Type B pancreatic cell (in vitro differentiated cells): ENCODE results near the gene TAF4B. TPM values are rescaled to one million over a fixed set of nuclear protein-coding genes. Genes with fewer than 3 reads are reported as not detected.

Experiments used
- DNase-seq: peaks from one replicate; pipeline ENCODE4 v3.0.0; 2021; ENCODE audit warnings: mixed read lengths; ENCODE audit not compliant: unreplicated experiment; ENCODE audit errors: extremely low spot score
- H3K27ac Mint-ChIP-seq: 2 replicates; pipeline ENCODE4 v1.8.0; 2021; ENCODE audit warnings: mild to moderate bottlenecking, mixed read lengths
- H3K27me3 Mint-ChIP-seq: 2 replicates; pipeline ENCODE4 v1.8.0; 2021; ENCODE audit warnings: mixed read lengths
- H3K36me3 Mint-ChIP-seq: 2 replicates; pipeline ENCODE4 v1.8.0; 2021; ENCODE audit warnings: mixed read lengths
- H3K4me1 Mint-ChIP-seq: one replicate; pipeline ENCODE4 v1.8.0; 2021; ENCODE audit warnings: mixed read lengths; ENCODE audit not compliant: unreplicated experiment
- H3K4me3 Mint-ChIP-seq: 2 replicates; pipeline ENCODE4 v1.8.0; 2021; ENCODE audit warnings: mild to moderate bottlenecking, mixed read lengths
- H3K9me3 Mint-ChIP-seq: 2 replicates; pipeline ENCODE4 v1.8.0; 2021; ENCODE audit warnings: mixed read lengths
- CTCF ChIP-seq: fragments of 200-600 bp; sonication (generic); conservative IDR thresholded peaks from 2 replicates; pipeline ENCODE4 v1.5.0; 2021; ENCODE audit warnings: antibody characterized with exemption, mild to moderate bottlenecking
- long read RNA-seq: library from polyadenylated mRNA; unstranded; transcript quantifications from one replicate; pipeline ENCODE4 v2.0.0, GENCODE V29; 2020
- total RNA-seq: library from RNA; stranded (reverse); gene quantifications from 2 replicates; pipeline ENCODE4 v1.2.1, GENCODE V29; 2021; ENCODE audit warnings: low replicate concordance

TAF4B gene
- total RNA-seq = 4.6 and 5.1 TPM in 2 replicates
- long read RNA-seq, partial matches to known transcripts = 2 of 5 reads
- long read RNA-seq, other reads (novel, unspliced or antisense) = 3 of 5 reads

- Mint-ChIP-seq H3K4me3 (peak within 1 kb of the TSS; percentile 97), H3K27ac (peak within 1 kb of the TSS; percentile 93), H3K36me3 (no peaks in the 10 kb centered on the region), H3K4me1 (peaks cover 11% of the 10 kb centered on the region), H3K9me3 (no peaks in the 10 kb centered on the region), H3K27me3 (peaks cover 30% of the 10 kb centered on the region)
- peak; percentile 97 for DNase-seq
- TF ChIP-seq CTCF = no peak
Observed at GRCh38 chr18:26226229-26227050, at the start of gene TAF4B. Gene TAF4B (plus strand): TSS chr18:26226445. CDS start chr18:26226934, 489 bp downstream.

- Mint-ChIP-seq H3K36me3 (no peaks in the 10 kb centered on the region), H3K4me1 (no peaks in the 10 kb centered on the region), H3K27me3 (no peaks in the 10 kb centered on the region), H3K4me3 (no peak overlapping the region), H3K9me3 (no peaks in the 10 kb centered on the region), H3K27ac (no peak overlapping the region)
- DNase-seq = no peak
- TF ChIP-seq CTCF = no peak
Observed at GRCh38 chr18:26181343-26181826, 44.9 kb upstream of the TAF4B start.

DNA sequence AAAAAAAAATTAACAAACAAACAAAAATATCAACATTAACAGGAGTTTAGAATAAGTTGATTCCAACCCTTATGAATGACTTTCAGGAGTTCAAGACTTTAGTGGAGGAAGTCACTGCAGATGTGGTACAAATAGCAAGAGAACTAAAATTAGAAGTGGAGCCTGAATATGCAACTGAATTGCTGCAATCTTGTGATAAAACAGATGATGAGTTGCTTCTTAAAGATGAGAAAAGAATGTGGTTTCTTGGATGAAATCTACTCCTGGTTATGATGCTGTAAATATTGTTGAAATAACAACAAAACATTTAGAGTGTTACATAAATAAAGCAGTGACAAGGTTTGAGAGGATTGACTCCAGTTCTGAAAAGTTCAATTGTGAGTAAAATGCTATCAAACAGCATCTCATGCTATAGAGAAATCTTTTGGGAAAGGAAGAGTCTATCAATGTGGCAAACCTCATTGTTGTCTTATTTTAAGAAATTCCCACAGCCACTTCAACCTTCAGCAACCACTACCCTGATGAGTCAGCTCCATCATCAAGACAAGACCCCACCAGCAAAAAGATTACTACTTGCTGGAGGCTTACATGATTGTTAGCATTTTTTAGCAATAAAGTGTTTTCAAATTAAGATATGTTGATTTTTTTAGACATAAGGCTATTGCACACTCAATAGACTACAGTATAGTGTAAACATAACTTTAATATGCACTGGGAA is 42.7 kb upstream of the TAF4B start:
- no peak for DNase-seq
- Mint-ChIP-seq H3K9me3 (peaks cover 8% of the 10 kb centered on the region), H3K27me3 (no peaks in the 10 kb centered on the region), H3K36me3 (no peaks in the 10 kb centered on the region), H3K4me1 (no peaks in the 10 kb centered on the region), H3K4me3 (no peak overlapping the region), H3K27ac (no peak overlapping the region)
- TF ChIP-seq CTCF = no peak

- DNase-seq = no peak
- Mint-ChIP-seq H3K4me1 (no peaks in the 10 kb centered on the region), H3K27me3 (no peaks in the 10 kb centered on the region), H3K9me3 (peaks cover 8% of the 10 kb centered on the region), H3K36me3 (no peaks in the 10 kb centered on the region), H3K4me3 (no peak overlapping the region), H3K27ac (no peak overlapping the region)
- TF ChIP-seq CTCF = peak; percentile 67
Observed at GRCh38 chr18:26185267-26185666, 41.0 kb upstream of the TAF4B start.

DNA sequence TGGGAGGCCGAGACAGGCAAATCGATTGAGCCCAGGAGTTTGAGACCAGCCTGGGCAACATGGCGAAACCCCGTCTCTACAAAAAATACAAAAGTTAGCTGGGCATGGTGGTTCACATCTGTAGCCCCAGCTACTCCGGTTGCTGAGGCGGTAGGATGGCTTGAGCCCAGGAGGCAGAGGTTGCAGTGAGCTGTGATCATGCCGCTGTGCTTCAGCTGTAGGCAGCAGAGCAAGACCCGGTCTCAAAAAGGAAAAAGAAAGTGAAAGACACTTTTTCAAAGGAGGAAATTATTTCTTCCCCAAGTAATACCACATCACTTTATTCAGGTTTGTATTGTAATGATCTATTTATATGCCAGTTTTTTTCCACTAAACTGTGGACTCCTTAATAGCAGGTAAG is 35.7 kb upstream of the TAF4B start:
- Mint-ChIP-seq H3K27me3 (no peaks in the 10 kb centered on the region), H3K4me1 (no peaks in the 10 kb centered on the region), H3K4me3 (no peak overlapping the region), H3K27ac (no peak overlapping the region), H3K36me3 (no peaks in the 10 kb centered on the region), H3K9me3 (peaks cover 8% of the 10 kb centered on the region)
- no peak for DNase-seq
- TF ChIP-seq CTCF = no peak
